OCI-LY3 (cell line): ENCODE measurements around the gene MTHFSD.
"Not testable (repeated sequence)": the region's sequence is repeated elsewhere in the genome, so short reads cannot be mapped to it uniquely, and the experiment has no call there.

ENCODE experiments used
- H2AFZ ChIP-seq: fragments of 200-600, 300-600 bp; shearing (Covaris generic); 2 replicates; pipeline ENCODE4 v1.6.0; 2014; ENCODE audit warnings: antibody characterized with exemption, low read depth, low read length
- H3K27ac ChIP-seq: fragments of 200-600, 300-600 bp; sonication (generic); 2 replicates; pipeline ENCODE4 v1.5.1; 2014; ENCODE audit warnings: mild to moderate bottlenecking, low read length, moderate library complexity, mixed read lengths
- H3K27me3 ChIP-seq: fragments of 200-600, 300-600 bp; sonication (generic); 2 replicates; pipeline ENCODE4 v1.6.1; 2014; ENCODE audit warnings: low read depth, low read length, mixed read lengths
- H3K36me3 ChIP-seq: fragments of 200-600, 300-600 bp; sonication (generic); replicated peaks from 2 replicates; pipeline ENCODE3; 2014; ENCODE audit warnings: low read depth, low read length, mixed read lengths
- H3K4me1 ChIP-seq: fragments of 300-600, 200-600 bp; sonication (generic); 2 replicates; pipeline ENCODE4 v1.6.1; 2014; ENCODE audit warnings: low read length, mixed read lengths
- H3K4me2 ChIP-seq: fragments of 200-600, 300-600 bp; sonication (generic); 2 replicates; pipeline ENCODE4 v1.6.1; 2014; ENCODE audit warnings: low read length, mixed read lengths
- H3K4me3 ChIP-seq: fragments of 300-600, 200-600 bp; sonication (generic); 2 replicates; pipeline ENCODE4 v1.5.1; 2014; ENCODE audit warnings: antibody characterized with exemption, mild to moderate bottlenecking, low read length, moderate library complexity
- H3K79me2 ChIP-seq: fragments of 300-600, 200-600 bp; shearing (Covaris generic); 2 replicates; pipeline ENCODE4 v1.6.1; 2014; ENCODE audit warnings: mild to moderate bottlenecking, low read length, mixed read lengths
- H3K9ac ChIP-seq: fragments of 300-600, 200-600 bp; shearing (Covaris generic); 2 replicates; pipeline ENCODE4 v1.6.0; 2014; ENCODE audit warnings: mild to moderate bottlenecking, low read length, moderate library complexity
- H3K9me3 ChIP-seq: fragments of 200-600, 300-600 bp; shearing (Covaris generic); 2 replicates; pipeline ENCODE4 v1.6.1; 2014; ENCODE audit warnings: low read length, mixed read lengths; ENCODE audit not compliant: insufficient read depth
- H4K20me1 ChIP-seq: fragments of 200-600, 300-600 bp; sonication (generic); 2 replicates; pipeline ENCODE4 v1.6.1; 2016; ENCODE audit warnings: low read length, mixed read lengths; ENCODE audit not compliant: insufficient read depth
- EZH2phosphoT487 ChIP-seq: fragments of 200-600 bp; shearing (Covaris generic); IDR thresholded peaks from 2 replicates; pipeline ENCODE4 v1.6.1; 2018; ENCODE audit warnings: antibody characterized with exemption, mixed run types, low read depth
- TF ChIP-seq, protein P1 (sequence below): fragments of 200-600, 300-600 bp; sonication (generic); IDR thresholded peaks from 2 replicates; pipeline ENCODE4 v1.5.1; 2014; ENCODE audit warnings: antibody characterized with exemption, low read length, low read depth

MTHFSD gene

DNA sequence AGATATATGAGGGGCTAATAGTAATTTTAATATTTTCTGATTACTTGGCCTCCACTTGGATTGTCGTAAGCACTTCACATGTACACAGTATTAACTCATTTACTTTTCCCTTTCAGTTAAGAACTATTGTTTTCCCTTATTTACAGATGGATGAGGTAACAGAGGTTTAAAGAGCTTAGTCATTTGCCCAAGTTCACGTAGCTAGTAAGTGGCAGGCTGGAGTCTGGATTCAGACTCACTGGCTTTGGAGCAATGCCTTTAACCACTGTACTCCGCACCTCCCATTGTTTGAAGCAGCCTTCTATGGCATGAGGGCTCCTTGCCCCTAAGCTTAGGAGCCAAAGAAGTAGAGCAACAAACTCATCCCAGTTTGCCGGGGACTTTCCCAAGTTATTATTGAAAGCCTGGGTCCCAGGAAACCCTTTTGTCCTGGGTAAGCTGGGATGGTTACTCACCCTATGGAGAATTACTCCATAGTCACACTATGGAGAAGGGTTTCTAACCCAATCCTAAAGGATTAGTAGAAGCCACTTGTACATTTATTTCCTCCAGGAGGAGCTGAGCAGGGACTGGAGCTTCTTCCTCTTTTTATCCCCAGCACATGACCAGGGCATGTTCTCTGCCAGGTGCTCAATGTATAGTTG lies 35.6 kb upstream of the MTHFSD start:
- Histone ChIP-seq H3K4me1 (no peaks in the 10 kb centered on the region), H3K36me3 (no peaks in the 10 kb centered on the region), H2AFZ (no peak overlapping the region), H3K79me2 (no peaks in the 10 kb centered on the region), H3K4me3 (no peak overlapping the region), H3K9me3 (no peaks in the 10 kb centered on the region), H4K20me1 (no peaks in the 10 kb centered on the region), H3K27ac (no peak overlapping the region), H3K9ac (no peak overlapping the region), H3K4me2 (no peak overlapping the region), H3K27me3 (peaks cover 41% of the 10 kb centered on the region)
- no peak for TF ChIP-seq EZH2phosphoT487
- TF ChIP-seq, protein P1, sequence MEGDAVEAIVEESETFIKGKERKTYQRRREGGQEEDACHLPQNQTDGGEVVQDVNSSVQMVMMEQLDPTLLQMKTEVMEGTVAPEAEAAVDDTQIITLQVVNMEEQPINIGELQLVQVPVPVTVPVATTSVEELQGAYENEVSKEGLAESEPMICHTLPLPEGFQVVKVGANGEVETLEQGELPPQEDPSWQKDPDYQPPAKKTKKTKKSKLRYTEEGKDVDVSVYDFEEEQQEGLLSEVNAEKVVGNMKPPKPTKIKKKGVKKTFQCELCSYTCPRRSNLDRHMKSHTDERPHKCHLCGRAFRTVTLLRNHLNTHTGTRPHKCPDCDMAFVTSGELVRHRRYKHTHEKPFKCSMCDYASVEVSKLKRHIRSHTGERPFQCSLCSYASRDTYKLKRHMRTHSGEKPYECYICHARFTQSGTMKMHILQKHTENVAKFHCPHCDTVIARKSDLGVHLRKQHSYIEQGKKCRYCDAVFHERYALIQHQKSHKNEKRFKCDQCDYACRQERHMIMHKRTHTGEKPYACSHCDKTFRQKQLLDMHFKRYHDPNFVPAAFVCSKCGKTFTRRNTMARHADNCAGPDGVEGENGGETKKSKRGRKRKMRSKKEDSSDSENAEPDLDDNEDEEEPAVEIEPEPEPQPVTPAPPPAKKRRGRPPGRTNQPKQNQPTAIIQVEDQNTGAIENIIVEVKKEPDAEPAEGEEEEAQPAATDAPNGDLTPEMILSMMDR, result no peak

- H2AFZ ChIP-seq, H3K27ac ChIP-seq, H3K36me3 ChIP-seq, H3K9me3 ChIP-seq, H3K4me1 ChIP-seq, H3K79me2 ChIP-seq, H4K20me1 ChIP-seq, H3K4me2 ChIP-seq, H3K9ac ChIP-seq, H3K4me3 ChIP-seq: not testable (repeated sequence)
- H3K27me3 ChIP-seq, result peaks cover 14% of the 10 kb centered on the region
Observed at GRCh38 chr16:86587955-86588354, 32.9 kb upstream of the MTHFSD start.

GRCh38 chr16:86587487-86587886 lies 32.5 kb upstream of the MTHFSD start:
- TF ChIP-seq, protein P1, result no peak
- TF ChIP-seq EZH2phosphoT487, result no peak
- H3K27me3 ChIP-seq, result peaks cover 12% of the 10 kb centered on the region

GRCh38 chr16:86585821-86586611 lies 31.0 kb upstream of the MTHFSD start:
- no peak overlapping the region for H3K4me2 ChIP-seq

More at GRCh38 chr16:86587487-86587886, 32.5 kb upstream of the MTHFSD start:
- Histone ChIP-seq H3K36me3 (no peaks in the 10 kb centered on the region), H3K4me2 (no peak overlapping the region), H3K9me3 (no peaks in the 10 kb centered on the region), H3K27ac (no peak overlapping the region), H3K9ac (no peak overlapping the region), H4K20me1 (no peaks in the 10 kb centered on the region), H3K4me1 (no peaks in the 10 kb centered on the region), H3K79me2 (no peaks in the 10 kb centered on the region), H3K4me3 (no peak overlapping the region), H2AFZ (no peak overlapping the region)

More at GRCh38 chr16:86585821-86586611, 31.0 kb upstream of the MTHFSD start:
- no peak overlapping the region for H3K4me3 ChIP-seq
- TF ChIP-seq, protein P1, result no peak
- no peak for TF ChIP-seq EZH2phosphoT487
- no peak overlapping the region for H3K27ac ChIP-seq
- H3K79me2 ChIP-seq, result no peaks in the 10 kb centered on the region
- H3K9me3 ChIP-seq, result no peaks in the 10 kb centered on the region
- H3K27me3 ChIP-seq, result peaks cover 11% of the 10 kb centered on the region; the same call in 1 of the 2 replicates
- no peaks in the 10 kb centered on the region for H4K20me1 ChIP-seq
- H3K36me3 ChIP-seq, result no peaks in the 10 kb centered on the region
- H3K9ac ChIP-seq, result no peak overlapping the region
- no peak overlapping the region for H2AFZ ChIP-seq
- no peaks in the 10 kb centered on the region for H3K4me1 ChIP-seq
